Loucy (cell line): Measurements from ENCODE around the gene RBP5.

Experiments used
- CTCF ChIP-seq: fragments of 200-600 bp; sonication (generic); conservative IDR thresholded peaks from 2 replicates; pipeline ENCODE4 v1.5.1; 2014; ENCODE audit warnings: mild to moderate bottlenecking, antibody characterized with exemption, low read length
- EZH2phosphoT487 ChIP-seq: fragments of 200-600 bp; IDR thresholded peaks from 2 replicates; pipeline ENCODE4 v1.6.1; 2018; ENCODE audit warnings: antibody characterized with exemption, mild to moderate bottlenecking, moderate library complexity, borderline replicate concordance

GRCh38 chr12:7144414-7145120 is 15.9 kb upstream of the RBP5 start:
- TF ChIP-seq CTCF (peak; percentile 68), EZH2phosphoT487 (no peak)
